ENCODE results near the gene TEX2.

DNA sequence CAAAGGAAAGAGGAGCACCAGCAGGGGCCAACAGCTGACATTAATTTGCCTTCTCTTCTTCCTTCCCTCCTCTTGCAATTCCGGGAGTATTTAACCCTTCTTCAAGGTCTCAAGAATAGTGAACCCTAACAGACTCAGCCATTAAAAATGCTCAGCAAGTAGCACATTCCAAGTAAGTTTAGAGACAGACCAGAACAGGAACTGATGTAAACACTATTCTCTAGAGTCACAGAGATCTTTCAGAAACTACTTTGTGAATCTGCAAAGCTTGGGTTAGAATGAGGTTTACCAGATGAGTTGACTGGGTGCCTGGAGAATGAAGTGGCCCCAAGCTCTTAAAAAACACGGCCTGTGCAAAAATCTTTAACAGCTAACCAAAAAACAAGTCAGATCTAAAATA is 50.9 kb downstream of the TEX2 start:
- no peak for TF ChIP-seq POLR2A (IDR thresholded peaks at IDR 0.05)
- TF ChIP-seq, protein P1, sequence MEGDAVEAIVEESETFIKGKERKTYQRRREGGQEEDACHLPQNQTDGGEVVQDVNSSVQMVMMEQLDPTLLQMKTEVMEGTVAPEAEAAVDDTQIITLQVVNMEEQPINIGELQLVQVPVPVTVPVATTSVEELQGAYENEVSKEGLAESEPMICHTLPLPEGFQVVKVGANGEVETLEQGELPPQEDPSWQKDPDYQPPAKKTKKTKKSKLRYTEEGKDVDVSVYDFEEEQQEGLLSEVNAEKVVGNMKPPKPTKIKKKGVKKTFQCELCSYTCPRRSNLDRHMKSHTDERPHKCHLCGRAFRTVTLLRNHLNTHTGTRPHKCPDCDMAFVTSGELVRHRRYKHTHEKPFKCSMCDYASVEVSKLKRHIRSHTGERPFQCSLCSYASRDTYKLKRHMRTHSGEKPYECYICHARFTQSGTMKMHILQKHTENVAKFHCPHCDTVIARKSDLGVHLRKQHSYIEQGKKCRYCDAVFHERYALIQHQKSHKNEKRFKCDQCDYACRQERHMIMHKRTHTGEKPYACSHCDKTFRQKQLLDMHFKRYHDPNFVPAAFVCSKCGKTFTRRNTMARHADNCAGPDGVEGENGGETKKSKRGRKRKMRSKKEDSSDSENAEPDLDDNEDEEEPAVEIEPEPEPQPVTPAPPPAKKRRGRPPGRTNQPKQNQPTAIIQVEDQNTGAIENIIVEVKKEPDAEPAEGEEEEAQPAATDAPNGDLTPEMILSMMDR (IDR thresholded peaks at IDR 0.05): no peak
